ENCODE data around the gene RASGRP2.

- TF ChIP-seq, protein P1, sequence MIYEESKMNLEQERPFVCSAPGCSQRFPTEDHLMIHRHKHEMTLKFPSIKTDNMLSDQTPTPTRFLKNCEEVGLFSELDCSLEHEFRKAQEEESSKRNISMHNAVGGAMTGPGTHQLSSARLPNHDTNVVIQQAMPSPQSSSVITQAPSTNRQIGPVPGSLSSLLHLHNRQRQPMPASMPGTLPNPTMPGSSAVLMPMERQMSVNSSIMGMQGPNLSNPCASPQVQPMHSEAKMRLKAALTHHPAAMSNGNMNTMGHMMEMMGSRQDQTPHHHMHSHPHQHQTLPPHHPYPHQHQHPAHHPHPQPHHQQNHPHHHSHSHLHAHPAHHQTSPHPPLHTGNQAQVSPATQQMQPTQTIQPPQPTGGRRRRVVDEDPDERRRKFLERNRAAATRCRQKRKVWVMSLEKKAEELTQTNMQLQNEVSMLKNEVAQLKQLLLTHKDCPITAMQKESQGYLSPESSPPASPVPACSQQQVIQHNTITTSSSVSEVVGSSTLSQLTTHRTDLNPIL (CRISPR knock-in tag; IDR thresholded peaks at IDR 0.05; ENCODE audit: low read depth): no peak
- TF ChIP-seq ZFP3 (CRISPR knock-in tag; IDR thresholded peaks at IDR 0.05): no peak
- no peak for TF ChIP-seq ZFP30 (CRISPR knock-in tag; IDR thresholded peaks at IDR 0.05)
- TF ChIP-seq PPARA (CRISPR knock-in tag; IDR thresholded peaks at IDR 0.05; ENCODE audit: borderline replicate concordance): no peak
Observed at GRCh38 chr11:64686466-64687170, 57.3 kb downstream of the RASGRP2 start.

Data from SK-N-SH treated with all-trans-retinoic acid at 6 μM for 48 hours (cell line).